Measurements from ENCODE around the gene PCNX2.

Gene PCNX2

GRCh38 chr1:232970508-232970907 is 325.0 kb downstream of the PCNX2 start:
- no peak for TF ChIP-seq CTCF (IDR thresholded peaks at IDR 0.05; ENCODE audit: low read depth, low read length, missing control alignments)
- no peak for DNase-seq (ENCODE audit: extremely low read depth, low read depth)
- no peak overlapping the region for H3K4me3 ChIP-seq (replicated peaks; ENCODE audit: low read depth, low read length)

GRCh38 chr1:232969799-232970198 is 325.7 kb downstream of the PCNX2 start:
- H3K4me3 ChIP-seq (replicated peaks; ENCODE audit: low read depth, low read length): no peak overlapping the region
- no peak for DNase-seq (ENCODE audit: extremely low read depth, low read depth)
- TF ChIP-seq CTCF (IDR thresholded peaks at IDR 0.05; ENCODE audit: low read depth, low read length, missing control alignments): no peak

GRCh38 chr1:232968965-232969364 is 326.6 kb downstream of the PCNX2 start:
- no peak overlapping the region for H3K4me3 ChIP-seq (replicated peaks; ENCODE audit: low read depth, low read length)
- TF ChIP-seq CTCF (IDR thresholded peaks at IDR 0.05; ENCODE audit: low read depth, low read length, missing control alignments): no peak
- no peak for DNase-seq (ENCODE audit: extremely low read depth, low read depth)

- DNase-seq (ENCODE audit: extremely low read depth, low read depth): no peak
- no peak overlapping the region for H3K4me3 ChIP-seq (replicated peaks; ENCODE audit: low read depth, low read length)
- TF ChIP-seq CTCF (IDR thresholded peaks at IDR 0.05; ENCODE audit: low read depth, low read length, missing control alignments): no peak
Observed at GRCh38 chr1:232968391-232968790, 327.1 kb downstream of the PCNX2 start.

GRCh38 chr1:232966663-232967062 is 328.9 kb downstream of the PCNX2 start:
- DNase-seq (ENCODE audit: extremely low read depth, low read depth): no peak
- no peak overlapping the region for H3K4me3 ChIP-seq (replicated peaks; ENCODE audit: low read depth, low read length)
- TF ChIP-seq CTCF (IDR thresholded peaks at IDR 0.05; ENCODE audit: low read depth, low read length, missing control alignments): no peak

- no peak for DNase-seq (ENCODE audit: extremely low read depth, low read depth)
- TF ChIP-seq CTCF (IDR thresholded peaks at IDR 0.05; ENCODE audit: low read depth, low read length, missing control alignments): no peak
- H3K4me3 ChIP-seq (replicated peaks; ENCODE audit: low read depth, low read length): no peak overlapping the region
Observed at GRCh38 chr1:232965912-232966217, 329.7 kb downstream of the PCNX2 start.

- DNase-seq (ENCODE audit: extremely low read depth, low read depth): no peak
- TF ChIP-seq CTCF (IDR thresholded peaks at IDR 0.05; ENCODE audit: low read depth, low read length, missing control alignments): no peak
- H3K4me3 ChIP-seq (replicated peaks; ENCODE audit: low read depth, low read length): no peak overlapping the region
Observed at GRCh38 chr1:232965124-232965911, 330.2 kb downstream of the PCNX2 start.

All from HFF-Myc (cell line).